ENCODE results near the gene NSMCE1.
"Not testable (repeated sequence)": the region's sequence is repeated elsewhere in the genome, so short reads cannot be mapped to it uniquely, and the experiment has no call there.

NSMCE1 gene

DNA sequence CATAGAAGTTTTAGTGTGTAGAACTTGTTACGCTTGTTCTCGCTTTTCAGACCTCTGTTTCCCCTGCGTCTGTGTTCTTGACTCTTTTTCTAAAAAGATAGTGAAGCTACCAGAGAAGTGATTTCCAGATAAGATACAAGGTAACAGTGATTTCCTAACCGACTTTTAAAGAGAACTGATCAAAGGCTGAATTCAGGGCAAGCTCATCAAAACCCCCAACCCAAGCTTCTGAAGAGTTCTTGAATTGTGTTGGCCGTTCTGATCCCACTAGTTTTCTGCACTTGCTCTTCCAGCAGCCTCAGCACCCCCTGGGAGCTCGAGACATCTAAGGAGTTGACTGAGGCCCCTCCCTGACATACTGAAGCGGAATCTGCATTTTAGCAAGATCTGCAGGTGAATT is 12.7 kb upstream of the NSMCE1 start:
- Histone ChIP-seq H3K27ac (ENCODE audit: low read length) (no peak overlapping the region), H3K79me2 (ENCODE audit: insufficient read depth, low read length) (no peaks in the 10 kb centered on the region), H3K4me2 (ENCODE audit: insufficient read depth, low read length) (no peak overlapping the region), H3K36me3 (ENCODE audit: insufficient read depth, low read length) (no peaks in the 10 kb centered on the region), H3K4me1 (ENCODE audit: insufficient read depth, low read length) (no peaks in the 10 kb centered on the region), H3K4me3 (ENCODE audit: low read depth in 1 of 2, low read length in 2 of 2) (no peak overlapping the region), H3K27me3 (ENCODE audit: insufficient read depth, low read length, poor library complexity) (no peaks in the 10 kb centered on the region), H3K9ac (ENCODE audit: low read depth, low read length) (no peak overlapping the region), H2AFZ (ENCODE audit: low read depth, low read length) (no peak overlapping the region), H3K9me3 (ENCODE audit: insufficient read depth, low read length, severe bottlenecking) (no peaks in the 10 kb centered on the region), H4K20me1 (ENCODE audit: insufficient read depth, low read length) (no peaks in the 10 kb centered on the region)
- no peak for DNase-seq
- ATAC-seq (ENCODE audit: insufficient read depth, low read depth): no peak
- no peak for TF ChIP-seq EZH2 (IDR thresholded peaks at IDR 0.05; ENCODE audit: borderline replicate concordance, low read depth, low read length, severe bottlenecking)
- no peak for TF ChIP-seq CTCF (IDR thresholded peaks at IDR 0.05; ENCODE audit: borderline replicate concordance, extremely low read depth, low read length, poor library complexity, severe bottlenecking)

DNA sequence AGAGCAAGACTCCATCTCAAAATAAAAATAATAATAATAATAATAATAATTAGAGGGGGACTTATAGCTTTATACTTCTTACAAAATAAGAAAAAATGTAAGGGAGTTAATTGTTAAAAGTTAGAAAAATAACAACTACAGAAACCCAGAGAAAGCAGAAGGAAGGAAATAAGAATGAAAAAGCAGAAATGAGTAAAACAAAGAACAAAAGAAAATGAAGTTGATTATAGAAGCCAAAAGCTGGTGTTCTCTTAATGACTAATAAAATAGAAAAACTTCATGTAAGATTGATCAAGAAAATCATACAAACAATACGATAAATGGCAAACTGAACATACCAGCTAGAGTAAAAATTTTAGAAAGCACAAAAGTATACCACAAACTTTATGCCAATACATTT is 6.8 kb upstream of the NSMCE1 start:
- DNase-seq: no peak
- Histone ChIP-seq H3K27ac (ENCODE audit: low read length) (no peak overlapping the region), H3K36me3 (ENCODE audit: insufficient read depth, low read length) (no peaks in the 10 kb centered on the region), H3K27me3 (ENCODE audit: insufficient read depth, low read length, poor library complexity) (no peaks in the 10 kb centered on the region), H4K20me1 (ENCODE audit: insufficient read depth, low read length) (no peaks in the 10 kb centered on the region), H3K9ac (ENCODE audit: low read depth, low read length) (no peak overlapping the region), H3K4me1 (ENCODE audit: insufficient read depth, low read length) (peaks cover 21% of the 10 kb centered on the region), H3K9me3 (ENCODE audit: insufficient read depth, low read length, severe bottlenecking) (no peaks in the 10 kb centered on the region), H2AFZ (ENCODE audit: low read depth, low read length) (no peak overlapping the region), H3K4me2 (ENCODE audit: insufficient read depth, low read length) (no peak overlapping the region), H3K79me2 (ENCODE audit: insufficient read depth, low read length) (no peaks in the 10 kb centered on the region), H3K4me3 (ENCODE audit: low read depth in 1 of 2, low read length in 2 of 2) (no peak overlapping the region)
- no peak for ATAC-seq (ENCODE audit: insufficient read depth, low read depth)
- TF ChIP-seq CTCF (IDR thresholded peaks at IDR 0.05; ENCODE audit: borderline replicate concordance, extremely low read depth, low read length, poor library complexity, severe bottlenecking) (no peak), EZH2 (IDR thresholded peaks at IDR 0.05; ENCODE audit: borderline replicate concordance, low read depth, low read length, severe bottlenecking) (no peak)

- not testable (repeated sequence) for H3K9me3 ChIP-seq (ENCODE audit: insufficient read depth, low read length, severe bottlenecking); H2AFZ ChIP-seq (ENCODE audit: low read depth, low read length); DNase-seq; H3K27ac ChIP-seq (ENCODE audit: low read length); H3K4me3 ChIP-seq (ENCODE audit: low read depth in 1 of 2, low read length in 2 of 2); H3K79me2 ChIP-seq (ENCODE audit: insufficient read depth, low read length); H4K20me1 ChIP-seq (ENCODE audit: insufficient read depth, low read length); H3K36me3 ChIP-seq (ENCODE audit: insufficient read depth, low read length); H3K27me3 ChIP-seq (ENCODE audit: insufficient read depth, low read length, poor library complexity); H3K9ac ChIP-seq (ENCODE audit: low read depth, low read length); ATAC-seq (ENCODE audit: insufficient read depth, low read depth)
- Histone ChIP-seq H3K4me1 (ENCODE audit: insufficient read depth, low read length) (peaks cover 30% of the 10 kb centered on the region), H3K4me2 (ENCODE audit: insufficient read depth, low read length) (peak overlapping the region; percentile 10; the same call in 1 of the 2 replicates)
Measured at GRCh38 chr16:27274424-27274874, 5.9 kb upstream of the NSMCE1 start.

GRCh38 chr16:27273670-27274423 is 5.3 kb upstream of the NSMCE1 start:
- no peaks in the 10 kb centered on the region; the same call in 1 of the 2 replicates for H3K36me3 ChIP-seq (ENCODE audit: insufficient read depth, low read length)
- ATAC-seq (ENCODE audit: insufficient read depth, low read depth) (peak; percentile 74), DNase-seq (no peak)
- H3K9ac ChIP-seq (ENCODE audit: low read depth, low read length): no peak overlapping the region
- no peak overlapping the region for H2AFZ ChIP-seq (ENCODE audit: low read depth, low read length)
- H3K4me3 ChIP-seq (ENCODE audit: low read depth in 1 of 2, low read length in 2 of 2): no peak overlapping the region
- H3K79me2 ChIP-seq (ENCODE audit: insufficient read depth, low read length): peaks cover 10% of the 10 kb centered on the region
- no peak overlapping the region; the same call in 1 of the 2 replicates for H3K27ac ChIP-seq (ENCODE audit: low read length)
- H3K27me3 ChIP-seq (ENCODE audit: insufficient read depth, low read length, poor library complexity): no peaks in the 10 kb centered on the region
- no peaks in the 10 kb centered on the region for H4K20me1 ChIP-seq (ENCODE audit: insufficient read depth, low read length)
- peaks cover 36% of the 10 kb centered on the region for H3K4me1 ChIP-seq (ENCODE audit: insufficient read depth, low read length)
- TF ChIP-seq CTCF (IDR thresholded peaks at IDR 0.05; ENCODE audit: borderline replicate concordance, extremely low read depth, low read length, poor library complexity, severe bottlenecking) (peak; percentile 8), EZH2 (IDR thresholded peaks at IDR 0.05; ENCODE audit: borderline replicate concordance, low read depth, low read length, severe bottlenecking) (no peak)
- peak overlapping the region; percentile 10; the same call in 1 of the 2 replicates for H3K4me2 ChIP-seq (ENCODE audit: insufficient read depth, low read length)
- no peaks in the 10 kb centered on the region for H3K9me3 ChIP-seq (ENCODE audit: insufficient read depth, low read length, severe bottlenecking)
